Progenitor cell of endocrine pancreas (in vitro differentiated cells): ENCODE measurements around the gene BDH1. TPM values are rescaled to one million over a fixed set of nuclear protein-coding genes. Genes with fewer than 3 reads are reported as not detected.

ENCODE experiments used
- DNase-seq: peaks from one replicate; pipeline ENCODE4 v3.0.0; 2021; ENCODE audit warnings: low spot score; ENCODE audit not compliant: unreplicated experiment
- H3K27ac Mint-ChIP-seq: 2 replicates; pipeline ENCODE4 v1.8.0; 2021; ENCODE audit warnings: mild to moderate bottlenecking, moderate library complexity, mixed read lengths
- H3K27me3 Mint-ChIP-seq: 2 replicates; pipeline ENCODE4 v1.8.0; 2021; ENCODE audit warnings: mixed read lengths
- H3K36me3 Mint-ChIP-seq: 2 replicates; pipeline ENCODE4 v1.8.0; 2022; ENCODE audit warnings: mixed read lengths; ENCODE audit not compliant: insufficient read depth
- H3K4me1 Mint-ChIP-seq: 2 replicates; pipeline ENCODE4 v1.8.0; 2021; ENCODE audit warnings: low read depth, mixed read lengths
- H3K4me3 Mint-ChIP-seq: 2 replicates; pipeline ENCODE4 v1.8.0; 2021; ENCODE audit warnings: low read depth, mild to moderate bottlenecking, moderate library complexity, mixed read lengths
- H3K9me3 Mint-ChIP-seq: 2 replicates; pipeline ENCODE4 v1.8.0; 2021; ENCODE audit warnings: low read depth, mixed read lengths
- CTCF ChIP-seq: fragments of 200-600 bp; sonication (generic); IDR thresholded peaks from one replicate; pipeline ENCODE4 v1.5.0; 2021; ENCODE audit warnings: antibody characterized with exemption, mild to moderate bottlenecking; ENCODE audit not compliant: unreplicated experiment
- total RNA-seq: library from RNA; stranded (reverse); gene quantifications from 2 replicates; pipeline ENCODE4 v1.2.1, GENCODE V29; 2021

BDH1 gene
- total RNA-seq, 1 donor from 2014 or later, result 41.9 TPM

GRCh38 chr3:197460639-197461038 lies 95.1 kb downstream of the BDH1 start:
- Mint-ChIP-seq H3K36me3 (no peaks in the 10 kb centered on the region), H3K4me1 (peaks cover 12% of the 10 kb centered on the region), H3K4me3 (no peak overlapping the region), H3K27me3 (peaks cover 12% of the 10 kb centered on the region), H3K9me3 (no peaks in the 10 kb centered on the region), H3K27ac (no peak overlapping the region)
- TF ChIP-seq CTCF, result no peak
- DNase-seq, result no peak

GRCh38 chr3:197460002-197460401 lies 95.8 kb downstream of the BDH1 start:
- H3K27me3 Mint-ChIP-seq, result peaks cover 16% of the 10 kb centered on the region
- H3K9me3 Mint-ChIP-seq, result no peaks in the 10 kb centered on the region
- no peak overlapping the region for H3K4me3 Mint-ChIP-seq
- no peak for DNase-seq
- no peak overlapping the region for H3K27ac Mint-ChIP-seq
- H3K4me1 Mint-ChIP-seq, result peaks cover 11% of the 10 kb centered on the region
- TF ChIP-seq CTCF, result no peak
- no peaks in the 10 kb centered on the region for H3K36me3 Mint-ChIP-seq

Other genes starting within 250 kb of the BDH1 start
- gene RUBCN, start 180.9 kb upstream of the BDH1 start, total RNA-seq, result 29.0 and 30.4 TPM in 2 replicates
- gene FYTTD1, start 193.9 kb upstream of the BDH1 start, total RNA-seq, result 42.3 and 50.8 TPM in 2 replicates
- gene LRCH3, start 235.3 kb upstream of the BDH1 start, total RNA-seq, result 73.3 and 84.3 TPM in 2 replicates